Measurements from ENCODE around the gene SREK1IP1.

GRCh38 chr5:64671678-64672077, 96.8 kb downstream of the SREK1IP1 start:
- TF ChIP-seq SUZ12 (IDR thresholded peaks at IDR 0.05; ENCODE audit: extremely low read depth, insufficient read depth, insufficient read length) (no peak), YY1 (IDR thresholded peaks at IDR 0.05; ENCODE audit: insufficient read depth, insufficient read length) (no peak), ZNF274 (IDR thresholded peaks at IDR 0.05; ENCODE audit: low read depth, low read length) (no peak)
